DND-41 (cell line): Measurements from ENCODE around the gene IL1RAPL2.

ENCODE experiments used
- EZH2 ChIP-seq: IDR thresholded peaks from 3 replicates; pipeline ENCODE4 v1.6.1; 2012; ENCODE audit warnings: borderline replicate concordance, low read depth, mild to moderate bottlenecking, moderate library complexity, low read length, inconsistent platforms; ENCODE audit not compliant: severe bottlenecking
- TF ChIP-seq, protein P1 (sequence below): IDR thresholded peaks from 2 replicates; pipeline ENCODE4 v1.5.1; 2012; ENCODE audit warnings: borderline replicate concordance, low read length, moderate library complexity, mild to moderate bottlenecking; ENCODE audit not compliant: poor library complexity, severe bottlenecking; ENCODE audit errors: extremely low read depth

GRCh38 chrX:105269386-105269785, 703.4 kb downstream of the IL1RAPL2 start:
- TF ChIP-seq, protein P1, sequence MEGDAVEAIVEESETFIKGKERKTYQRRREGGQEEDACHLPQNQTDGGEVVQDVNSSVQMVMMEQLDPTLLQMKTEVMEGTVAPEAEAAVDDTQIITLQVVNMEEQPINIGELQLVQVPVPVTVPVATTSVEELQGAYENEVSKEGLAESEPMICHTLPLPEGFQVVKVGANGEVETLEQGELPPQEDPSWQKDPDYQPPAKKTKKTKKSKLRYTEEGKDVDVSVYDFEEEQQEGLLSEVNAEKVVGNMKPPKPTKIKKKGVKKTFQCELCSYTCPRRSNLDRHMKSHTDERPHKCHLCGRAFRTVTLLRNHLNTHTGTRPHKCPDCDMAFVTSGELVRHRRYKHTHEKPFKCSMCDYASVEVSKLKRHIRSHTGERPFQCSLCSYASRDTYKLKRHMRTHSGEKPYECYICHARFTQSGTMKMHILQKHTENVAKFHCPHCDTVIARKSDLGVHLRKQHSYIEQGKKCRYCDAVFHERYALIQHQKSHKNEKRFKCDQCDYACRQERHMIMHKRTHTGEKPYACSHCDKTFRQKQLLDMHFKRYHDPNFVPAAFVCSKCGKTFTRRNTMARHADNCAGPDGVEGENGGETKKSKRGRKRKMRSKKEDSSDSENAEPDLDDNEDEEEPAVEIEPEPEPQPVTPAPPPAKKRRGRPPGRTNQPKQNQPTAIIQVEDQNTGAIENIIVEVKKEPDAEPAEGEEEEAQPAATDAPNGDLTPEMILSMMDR: no peak
- TF ChIP-seq EZH2: no peak
